A549 (cell line): ENCODE results near the gene MRAS.

ENCODE experiments used
- CEBPB ChIP-seq, 2 experiments: fragments of >200 bp in 1 of 2; sonication (Bioruptor Twin) in 1 of 2; formaldehyde crosslinking in 1 of 2; IDR thresholded peaks; 2 replicates each; pipeline ENCODE4 v1.6.1; 2012 to 2016
- CTCF ChIP-seq: fragments of >200 bp; sonication (Bioruptor Twin); formaldehyde crosslinking; IDR thresholded peaks from 3 replicates; pipeline ENCODE4 v1.5.1; 2016
- FOSL2 ChIP-seq, 2 experiments: fragments of 450-650 bp in 1 of 2; fragments of >200 bp in 1 of 2; sonication (Bioruptor Twin) in 1 of 2; formaldehyde crosslinking; IDR thresholded peaks; 2 replicates each; pipeline versions ENCODE4 v1.5.0 to v1.6.1; 2016 to 2020; ENCODE audit warnings: mild to moderate bottlenecking in 1 of 2, moderate library complexity in 1 of 2
- JUNB ChIP-seq: fragments of >200 bp; sonication (Bioruptor Twin); formaldehyde crosslinking; IDR thresholded peaks from 2 replicates; pipeline ENCODE4 v1.6.1; 2016
- MYC ChIP-seq: IDR thresholded peaks from 2 replicates; pipeline ENCODE4 v1.6.1; 2012; ENCODE audit warnings: mild to moderate bottlenecking, inconsistent platforms, low read length, improper control_type of control experiment, borderline replicate concordance
- POLR2A ChIP-seq: IDR thresholded peaks from 2 replicates; pipeline ENCODE4 v1.6.1; 2012; ENCODE audit warnings: mild to moderate bottlenecking, low read length
- RAD21 ChIP-seq, 2 experiments: fragments of >200 bp in 1 of 2; sonication (Bioruptor Twin) in 1 of 2; formaldehyde crosslinking in 1 of 2; IDR thresholded peaks in 1 of 2; conservative IDR thresholded peaks in 1 of 2; 2 replicates in 1 of 2; 3 replicates in 1 of 2; pipeline ENCODE4 v1.6.1; 2012 to 2018; ENCODE audit warnings: inconsistent platforms in 1 of 2
- RARB ChIP-seq: fragments of 250-450 bp; sonication (Bioruptor Pico); IDR thresholded peaks from 2 replicates; pipeline ENCODE4 v1.8.0; 2021; ENCODE audit warnings: mild to moderate bottlenecking, moderate library complexity
- REST ChIP-seq: fragments of 200-600 bp; sonication (generic); IDR thresholded peaks from 2 replicates; pipeline ENCODE4 v1.6.1; 2016; ENCODE audit warnings: antibody characterized with exemption, mild to moderate bottlenecking, moderate library complexity
- RFX5 ChIP-seq: fragments of 450-650 bp; IDR thresholded peaks from 2 replicates; pipeline ENCODE4 v1.7.1; 2014; ENCODE audit warnings: antibody characterized with exemption, mild to moderate bottlenecking, moderate library complexity
- RNF2 ChIP-seq: fragments of 200-600 bp; sonication (generic); IDR thresholded peaks from 2 replicates; pipeline ENCODE4 v1.6.1; 2016; ENCODE audit warnings: low read depth, mild to moderate bottlenecking, antibody characterized with exemption, moderate library complexity, borderline replicate concordance
- SMC3 ChIP-seq: fragments of >200 bp; sonication (Bioruptor Twin); formaldehyde crosslinking; IDR thresholded peaks from 3 replicates; pipeline ENCODE4 v1.6.1; 2018; ENCODE audit warnings: inconsistent platforms

- TF ChIP-seq CEBPB (IDR thresholded peaks at IDR 0.05) (no peak), POLR2A (no peak), CTCF (no peak), RNF2 (no peak), RFX5 (no peak), REST (no peak), MYC (no peak), FOSL2 (IDR thresholded peaks at IDR 0.05) (no peak), FOSL2 (CRISPR knock-in tag; IDR thresholded peaks at IDR 0.05) (no peak), SMC3 (no peak), JUNB (no peak), RARB (CRISPR knock-in tag) (no peak), RAD21 (conservative IDR thresholded peaks at IDR 0.05 in 1 of 2, IDR thresholded peaks at IDR 0.05 in 1 of 2) (no peak)
Measured at GRCh38 chr3:138439646-138440045, 91.3 kb downstream of the MRAS start.
